Endodermal cell (in vitro differentiated cells): ENCODE results near the gene FBXW10. TPM values are rescaled to one million over a fixed set of nuclear protein-coding genes. Genes with fewer than 3 reads are reported as not detected.
"Not testable (repeated sequence)": the region's sequence is repeated elsewhere in the genome, so short reads cannot be mapped to it uniquely, and the experiment has no call there.

ENCODE experiments used
- DNase-seq: peaks from one replicate; pipeline ENCODE4 v3.0.0-alpha.2; 2017
- H3K27ac ChIP-seq: 2 replicates; pipeline ENCODE4 v1.5.1; 2013; ENCODE audit warnings: mild to moderate bottlenecking, low read depth, low read length, moderate library complexity
- H3K27me3 ChIP-seq: 2 replicates; pipeline ENCODE4 v1.6.1; 2013; ENCODE audit warnings: mild to moderate bottlenecking, low read length, moderate library complexity; ENCODE audit not compliant: insufficient read depth, control insufficient read depth, poor library complexity, severe bottlenecking
- H3K36me3 ChIP-seq: 2 replicates; pipeline ENCODE4 v1.7.0; 2013; ENCODE audit warnings: mild to moderate bottlenecking, low read length, moderate library complexity; ENCODE audit not compliant: control insufficient read depth, insufficient read depth
- H3K4me1 ChIP-seq: one replicate; pipeline ENCODE4 v1.7.0; 2013; ENCODE audit warnings: low read length; ENCODE audit not compliant: control insufficient read depth, insufficient read depth
- H3K4me3 ChIP-seq: 2 replicates; pipeline ENCODE4 v1.5.1; 2013; ENCODE audit warnings: mild to moderate bottlenecking, low read length, moderate library complexity
- H3K9ac ChIP-seq: 2 replicates; pipeline ENCODE4 v1.6.1; 2013; ENCODE audit warnings: mild to moderate bottlenecking, low read length, moderate library complexity; ENCODE audit not compliant: poor library complexity, severe bottlenecking; ENCODE audit errors: extremely low read depth
- H3K9me3 ChIP-seq: 2 replicates; pipeline ENCODE4 v1.6.1; 2013; ENCODE audit warnings: mild to moderate bottlenecking, low read length, moderate library complexity; ENCODE audit not compliant: control insufficient read depth
- H3K27ac Mint-ChIP-seq: 2 replicates; pipeline ENCODE4 v1.8.0; 2020; ENCODE audit warnings: mixed read lengths
- H3K27me3 Mint-ChIP-seq: 2 replicates; pipeline ENCODE4 v1.8.0; 2021; ENCODE audit warnings: mild to moderate bottlenecking, mixed read lengths; ENCODE audit not compliant: insufficient read depth
- H3K36me3 Mint-ChIP-seq: 2 replicates; pipeline ENCODE4 v1.8.0; 2020; ENCODE audit warnings: low read depth, mixed read lengths
- H3K4me1 Mint-ChIP-seq: 2 replicates; pipeline ENCODE4 v1.8.0; 2020; ENCODE audit warnings: mixed read lengths
- H3K4me3 Mint-ChIP-seq: 2 replicates; pipeline ENCODE4 v1.8.0; 2020; ENCODE audit warnings: mild to moderate bottlenecking, moderate library complexity, mixed read lengths
- H3K9me3 Mint-ChIP-seq: 2 replicates; pipeline ENCODE4 v1.8.0; 2020; ENCODE audit warnings: mild to moderate bottlenecking, mixed read lengths
- WGBS, 2 experiments: methylation state at CpG; one replicate each; pipeline versions ENCODE4 v1.1.5 to v1.1.7; 2013; ENCODE audit warnings: missing lambda C conversion rate in 2 of 2, mixed read lengths in 1 of 2; ENCODE audit not compliant: insufficient coverage in 1 of 2, insufficient read length in 1 of 2; 5-methylcytosine and 5-hydroxymethylcytosine counted together
- total RNA-seq, 2 donors: library from RNA; stranded (reverse); fragmentation: NEBNext Ultra II Directional in 1 of 2; extraction: Animal tissue kit (Norgen Biotek cat#: 25700) in 1 of 2; gene quantifications; 2 replicates in 1 of 2; 3 replicates in 1 of 2; pipeline ENCODE4 v1.2.1, GENCODE V29; 2021

The FBXW10 gene
- total RNA-seq, 2 donors from 2014 or later, result not detected

- H3K36me3 ChIP-seq, H3K4me1 ChIP-seq, H3K36me3 Mint-ChIP-seq, H3K9me3 ChIP-seq, H3K27me3 Mint-ChIP-seq, H3K27ac ChIP-seq, H3K27ac Mint-ChIP-seq, H3K27me3 ChIP-seq, H3K4me1 Mint-ChIP-seq, H3K9me3 Mint-ChIP-seq, DNase-seq, H3K4me3 Mint-ChIP-seq, H3K4me3 ChIP-seq, H3K9ac ChIP-seq: not testable (repeated sequence)
- WGBS, 2 experiments, result no CpG with 5 or more reads among the region's 1 CpG
These were observed 6.4 kb downstream of the FBXW10 start for GRCh38 chr17:18750242-18750641.

- H3K9me3 ChIP-seq, H3K36me3 ChIP-seq, H3K27ac Mint-ChIP-seq, H3K27me3 Mint-ChIP-seq, H3K4me3 Mint-ChIP-seq, H3K4me1 ChIP-seq, H3K27me3 ChIP-seq, DNase-seq, H3K27ac ChIP-seq, H3K4me3 ChIP-seq, H3K9ac ChIP-seq, H3K36me3 Mint-ChIP-seq, H3K4me1 Mint-ChIP-seq, H3K9me3 Mint-ChIP-seq: not testable (repeated sequence)
- WGBS, 2 experiments, result 86 to 95% methylated on average over 2 to 3 of the region's 6 CpGs
These were observed 10.1 kb downstream of the FBXW10 start for GRCh38 chr17:18753829-18754409.

GRCh38 chr17:18755969-18756368 is 12.1 kb downstream of the FBXW10 start:
- not testable (repeated sequence) for H3K27me3 ChIP-seq, H3K4me3 Mint-ChIP-seq, DNase-seq, H3K4me1 Mint-ChIP-seq, H3K27me3 Mint-ChIP-seq, H3K9me3 ChIP-seq, H3K36me3 ChIP-seq, H3K4me1 ChIP-seq, H3K9ac ChIP-seq, H3K36me3 Mint-ChIP-seq, H3K27ac Mint-ChIP-seq, H3K9me3 Mint-ChIP-seq, H3K27ac ChIP-seq, H3K4me3 ChIP-seq
- 82% methylated on average over 4 of the region's 4 CpGs; no CpG with 5 or more reads in 1 of the 2 experiments for WGBS, 2 experiments

GRCh38 chr17:18757368-18758044 is 13.7 kb downstream of the FBXW10 start:
- H3K9me3 Mint-ChIP-seq, H3K4me1 Mint-ChIP-seq, H3K9me3 ChIP-seq, H3K27ac ChIP-seq, H3K36me3 ChIP-seq, DNase-seq, H3K4me3 Mint-ChIP-seq, H3K27me3 Mint-ChIP-seq, H3K27me3 ChIP-seq, H3K4me1 ChIP-seq, H3K36me3 Mint-ChIP-seq, H3K4me3 ChIP-seq, H3K27ac Mint-ChIP-seq, H3K9ac ChIP-seq: not testable (repeated sequence)
- 89% methylated on average over 3 to 8 of the region's 8 CpGs for WGBS, 2 experiments

GRCh38 chr17:18758344-18758743 is 14.5 kb downstream of the FBXW10 start:
- H3K9ac ChIP-seq, H3K36me3 Mint-ChIP-seq, H3K36me3 ChIP-seq, H3K4me1 Mint-ChIP-seq, H3K27me3 ChIP-seq, H3K27ac ChIP-seq, H3K4me3 ChIP-seq, H3K27ac Mint-ChIP-seq, H3K4me3 Mint-ChIP-seq, H3K4me1 ChIP-seq, H3K27me3 Mint-ChIP-seq, H3K9me3 ChIP-seq, DNase-seq, H3K9me3 Mint-ChIP-seq: not testable (repeated sequence)
- 100% methylated on average over 1 of the region's 6 CpGs; no CpG with 5 or more reads in 1 of the 2 experiments for WGBS, 2 experiments

- H3K27ac Mint-ChIP-seq, H3K9me3 ChIP-seq, DNase-seq, H3K36me3 Mint-ChIP-seq, H3K27me3 ChIP-seq, H3K9ac ChIP-seq, H3K4me3 Mint-ChIP-seq, H3K36me3 ChIP-seq, H3K27ac ChIP-seq, H3K4me1 ChIP-seq, H3K4me3 ChIP-seq, H3K9me3 Mint-ChIP-seq, H3K27me3 Mint-ChIP-seq, H3K4me1 Mint-ChIP-seq: not testable (repeated sequence)
- 84% methylated on average over 5 of the region's 6 CpGs; no CpG with 5 or more reads in 1 of the 2 experiments for WGBS, 2 experiments
These were observed 16.4 kb downstream of the FBXW10 start for GRCh38 chr17:18760221-18760620.

GRCh38 chr17:18770572-18770971 is 26.7 kb downstream of the FBXW10 start:
- not testable (repeated sequence) for H3K27ac ChIP-seq, H3K27me3 ChIP-seq, H3K9me3 Mint-ChIP-seq, H3K36me3 ChIP-seq, DNase-seq, H3K4me3 ChIP-seq, H3K27ac Mint-ChIP-seq, H3K27me3 Mint-ChIP-seq, H3K36me3 Mint-ChIP-seq, H3K4me1 ChIP-seq, H3K4me3 Mint-ChIP-seq, H3K9me3 ChIP-seq, H3K9ac ChIP-seq
- peaks cover 36% of the 10 kb centered on the region for H3K4me1 Mint-ChIP-seq
- 89% methylated on average over 2 of the region's 4 CpGs; no CpG with 5 or more reads in 1 of the 2 experiments for WGBS, 2 experiments
